Activated T-helper 2 cell treated with anti-CD3 and anti-CD28 coated beads, Interferon-gamma antibody, Interleukin-2, Interleukin-4, amounts not matched to agents 10 μg/mL and 5 μg/mL and 100 μg/mL, durations not matched to agents 14 hours and 24 hours and 36 hours (primary cell): ENCODE measurements around the gene PDIA5. TPM values are rescaled to one million over a fixed set of nuclear protein-coding genes. Genes with fewer than 3 reads are reported as not detected.

Experiments used
- DNase-seq: peaks from one replicate; pipeline ENCODE4 v3.0.0; 2021; ENCODE audit warnings: low spot score
- H3K27ac Mint-ChIP-seq: one replicate; pipeline ENCODE4 v1.8.0; 2021; ENCODE audit warnings: mixed read lengths
- H3K27me3 Mint-ChIP-seq: one replicate; pipeline ENCODE4 v1.8.0; 2021; ENCODE audit warnings: low read depth, mixed read lengths
- H3K36me3 Mint-ChIP-seq: one replicate; pipeline ENCODE4 v1.8.0; 2021; ENCODE audit warnings: low read depth, mixed read lengths
- H3K4me1 Mint-ChIP-seq: one replicate; pipeline ENCODE4 v1.8.0; 2021; ENCODE audit warnings: low read depth, mixed read lengths
- H3K4me3 Mint-ChIP-seq: one replicate; pipeline ENCODE4 v1.8.0; 2021; ENCODE audit warnings: low read depth, mild to moderate bottlenecking, moderate library complexity, mixed read lengths
- H3K9me3 Mint-ChIP-seq: one replicate; pipeline ENCODE4 v1.8.0; 2021; ENCODE audit warnings: mixed read lengths
- intact Hi-C: fragments of 100-400 bp; cut with micrococcal nuclease; formaldehyde crosslinking; loops from one replicate; pipeline ENCODE4 v1.15.1; 2023
- total RNA-seq: library from RNA; stranded (reverse); gene quantifications from 2 replicates; pipeline ENCODE4 v1.2.3, GENCODE V29; 2022

PDIA5 gene
- total RNA-seq, 1 donor from 2014 or later, result 32.3 TPM

GRCh38 chr3:123169492-123169929 lies 102.7 kb downstream of the PDIA5 start:
- H3K9me3 Mint-ChIP-seq, result peaks cover 10% of the 10 kb centered on the region
- no peak overlapping the region for H3K27ac Mint-ChIP-seq
- no peaks in the 10 kb centered on the region for H3K4me1 Mint-ChIP-seq
- no peaks in the 10 kb centered on the region for H3K27me3 Mint-ChIP-seq
- intact Hi-C loops, result no loop called here
- peaks cover 18% of the 10 kb centered on the region for H3K36me3 Mint-ChIP-seq
- no peak overlapping the region for H3K4me3 Mint-ChIP-seq
- DNase-seq, result no peak

- Mint-ChIP-seq H3K27me3 (no peaks in the 10 kb centered on the region), H3K27ac (no peak overlapping the region), H3K4me3 (no peak overlapping the region), H3K36me3 (peaks cover 13% of the 10 kb centered on the region), H3K4me1 (no peaks in the 10 kb centered on the region), H3K9me3 (peaks cover 8% of the 10 kb centered on the region)
- DNase-seq, result no peak
- intact Hi-C loops, result no loop called here
These were observed 103.1 kb downstream of the PDIA5 start for GRCh38 chr3:123169930-123170329.

- H3K4me1 Mint-ChIP-seq, result no peaks in the 10 kb centered on the region
- H3K4me3 Mint-ChIP-seq, result no peak overlapping the region
- intact Hi-C loops, result no loop called here
- no peak for DNase-seq
- H3K9me3 Mint-ChIP-seq, result no peaks in the 10 kb centered on the region
- H3K27ac Mint-ChIP-seq, result no peak overlapping the region
- no peaks in the 10 kb centered on the region for H3K36me3 Mint-ChIP-seq
- H3K27me3 Mint-ChIP-seq, result no peaks in the 10 kb centered on the region
These were observed 114.0 kb downstream of the PDIA5 start for GRCh38 chr3:123180791-123181190.

GRCh38 chr3:123186695-123187094 lies 119.9 kb downstream of the PDIA5 start:
- H3K27ac Mint-ChIP-seq, result no peak overlapping the region
- no peaks in the 10 kb centered on the region for H3K4me1 Mint-ChIP-seq
- H3K36me3 Mint-ChIP-seq, result no peaks in the 10 kb centered on the region
- no peaks in the 10 kb centered on the region for H3K27me3 Mint-ChIP-seq
- intact Hi-C loops, result no loop called here
- H3K4me3 Mint-ChIP-seq, result no peak overlapping the region
- H3K9me3 Mint-ChIP-seq, result no peaks in the 10 kb centered on the region
- no peak for DNase-seq

GRCh38 chr3:123188058-123188457 lies 121.2 kb downstream of the PDIA5 start:
- no peak overlapping the region for H3K27ac Mint-ChIP-seq
- H3K9me3 Mint-ChIP-seq, result no peaks in the 10 kb centered on the region
- no peaks in the 10 kb centered on the region for H3K27me3 Mint-ChIP-seq
- H3K36me3 Mint-ChIP-seq, result no peaks in the 10 kb centered on the region
- no peak overlapping the region for H3K4me3 Mint-ChIP-seq
- no peaks in the 10 kb centered on the region for H3K4me1 Mint-ChIP-seq
- DNase-seq, result no peak
- intact Hi-C loops, result no loop called here

GRCh38 chr3:123193448-123194101 lies 126.8 kb downstream of the PDIA5 start:
- intact Hi-C loops, result no loop called here
- DNase-seq, result no peak
- peaks cover 9% of the 10 kb centered on the region for H3K27me3 Mint-ChIP-seq
- H3K36me3 Mint-ChIP-seq, result no peaks in the 10 kb centered on the region
- H3K4me3 Mint-ChIP-seq, result no peak overlapping the region
- H3K9me3 Mint-ChIP-seq, result no peaks in the 10 kb centered on the region
- no peak overlapping the region for H3K27ac Mint-ChIP-seq
- no peaks in the 10 kb centered on the region for H3K4me1 Mint-ChIP-seq

- DNase-seq, result no peak
- Mint-ChIP-seq H3K4me3 (no peak overlapping the region), H3K36me3 (no peaks in the 10 kb centered on the region), H3K4me1 (no peaks in the 10 kb centered on the region), H3K27ac (no peak overlapping the region), H3K9me3 (peaks cover 4% of the 10 kb centered on the region), H3K27me3 (peaks cover 12% of the 10 kb centered on the region)
- intact Hi-C loops, result no loop called here
These were observed 127.7 kb downstream of the PDIA5 start for GRCh38 chr3:123194552-123194951.

- Mint-ChIP-seq H3K4me3 (no peak overlapping the region), H3K4me1 (peaks cover 18% of the 10 kb centered on the region), H3K27ac (no peak overlapping the region), H3K36me3 (no peaks in the 10 kb centered on the region), H3K9me3 (peaks cover 4% of the 10 kb centered on the region), H3K27me3 (peaks cover 12% of the 10 kb centered on the region)
- intact Hi-C loops, result no loop called here
- no peak for DNase-seq
These were observed 131.5 kb downstream of the PDIA5 start for GRCh38 chr3:123198372-123198771.

- Mint-ChIP-seq H3K4me1 (peaks cover 21% of the 10 kb centered on the region), H3K36me3 (no peaks in the 10 kb centered on the region), H3K9me3 (peaks cover 4% of the 10 kb centered on the region), H3K27ac (peak overlapping the region; percentile 93), H3K27me3 (peaks cover 10% of the 10 kb centered on the region), H3K4me3 (peak overlapping the region; percentile 85)
- no peak for DNase-seq
- intact Hi-C loops, result loop anchor here (5.0 kb wide), 2 partner anchors 134 to 386 kb away; partner anchors contain the start of genes HACD2 and PDIA5
These were observed 134.4 kb downstream of the PDIA5 start for GRCh38 chr3:123201223-123201556.

- peaks cover 21% of the 10 kb centered on the region for H3K4me1 Mint-ChIP-seq
- H3K9me3 Mint-ChIP-seq, result peaks cover 4% of the 10 kb centered on the region
- DNase-seq, result peak; percentile 96
- H3K27me3 Mint-ChIP-seq, result peaks cover 9% of the 10 kb centered on the region
- H3K27ac Mint-ChIP-seq, result peak within 1 kb of the TSS; percentile 93
- intact Hi-C loops, result loop anchor here (5.0 kb wide), 2 partner anchors 134 to 386 kb away; partner anchors contain the start of genes HACD2 and PDIA5
- H3K36me3 Mint-ChIP-seq, result peaks cover 4% of the 10 kb centered on the region
- peak within 1 kb of the TSS; percentile 85 for H3K4me3 Mint-ChIP-seq
These were observed 135.0 kb downstream of the PDIA5 start, which contains the start of gene SEC22A for GRCh38 chr3:123201557-123202427. Gene SEC22A, plus strand, starts transcription at chr3:123201943. Its CDS starts 7,275 bp downstream, at chr3:123209218.

GRCh38 chr3:123202451-123202850 lies 135.6 kb downstream of the PDIA5 start:
- Mint-ChIP-seq H3K27me3 (peaks cover 5% of the 10 kb centered on the region), H3K9me3 (peaks cover 4% of the 10 kb centered on the region), H3K4me1 (peaks cover 21% of the 10 kb centered on the region), H3K27ac (peak overlapping the region; percentile 93), H3K4me3 (peak overlapping the region; percentile 85), H3K36me3 (peaks cover 4% of the 10 kb centered on the region)
- no peak for DNase-seq
- intact Hi-C loops, result loop anchor here (5.0 kb wide), 2 partner anchors 135 to 385 kb away; partner anchors contain the start of genes HACD2 and PDIA5
